HEK293 (cell line): ENCODE results near the gene TUBB2A.

Source experiments
- CTCF ChIA-PET: fragments of 350-600 bp; formaldehyde crosslinking; extraction: SDS; loops from one replicate; lab custom pipeline; 2021; ENCODE audit warnings: antibody characterized with exemption; lab: Yijun Ruan, JAX
- POLR2A ChIA-PET: fragments of 300-600 bp; formaldehyde crosslinking; extraction: SDS; loops from one replicate; lab custom pipeline; 2020; ENCODE audit warnings: antibody characterized with exemption, inconsistent platforms; lab: Yijun Ruan, JAX
- H3K27ac ChIP-seq: fragments of 200-500 bp; sonication (Bioruptor generic); 2 replicates; pipeline ENCODE4 v1.5.1; 2014; ENCODE audit warnings: low read depth, low read length, control low read depth, inconsistent platforms; ENCODE audit errors: extremely low read depth
- H3K36me3 ChIP-seq, 2 experiments: fragments of 200-500 bp in 1 of 2; sonication (Bioruptor generic) in 1 of 2; 1 replicate in 1 of 2; 2 replicates in 1 of 2; pipeline ENCODE4 v1.5.1; 2014 to 2017; ENCODE audit warnings: inconsistent platforms in 2 of 2, low read length in 2 of 2; ENCODE audit not compliant: control insufficient read depth in 2 of 2, insufficient read depth in 1 of 2
- H3K4me1 ChIP-seq: fragments of 200-500 bp; sonication (Bioruptor generic); 2 replicates; pipeline ENCODE4 v1.5.1; 2014; ENCODE audit warnings: mild to moderate bottlenecking, low read length, inconsistent platforms; ENCODE audit not compliant: control insufficient read depth, insufficient read depth
- H3K4me3 ChIP-seq: 2 replicates; pipeline ENCODE4 v1.5.1; 2011; ENCODE audit warnings: low read depth, mild to moderate bottlenecking, control low read depth, low read length, moderate library complexity
- H3K9me3 ChIP-seq: fragments of 200-500 bp; sonication (Bioruptor generic); 2 replicates; pipeline ENCODE4 v1.5.1; 2014; ENCODE audit warnings: low read depth, low read length, inconsistent platforms; ENCODE audit not compliant: control insufficient read depth, insufficient read depth
- BCL11B ChIP-seq: fragments of 450-650 bp; formaldehyde crosslinking; IDR thresholded peaks from 2 replicates; pipeline ENCODE4 v1.5.1; 2016; ENCODE audit warnings: low read depth, missing biosample characterization, missing genetic modification characterization
- SP3 ChIP-seq: fragments of 450-650 bp; formaldehyde crosslinking; IDR thresholded peaks from 2 replicates; pipeline ENCODE4 v1.5.1; 2016; ENCODE audit warnings: missing biosample characterization, missing genetic modification characterization
- ZBTB8A ChIP-seq: fragments of 450-650 bp; formaldehyde crosslinking; IDR thresholded peaks from 2 replicates; pipeline ENCODE4 v1.5.1; 2016; ENCODE audit warnings: missing biosample characterization, missing genetic modification characterization
- ZNF132 ChIP-seq: fragments of 450-650 bp; formaldehyde crosslinking; IDR thresholded peaks from 2 replicates; pipeline ENCODE4 v1.5.1; 2017; ENCODE audit warnings: missing biosample characterization, missing genetic modification characterization, borderline replicate concordance
- ZNF155 ChIP-seq: fragments of 450-650 bp; formaldehyde crosslinking; IDR thresholded peaks from 2 replicates; pipeline ENCODE4 v1.5.1; 2016; ENCODE audit warnings: missing biosample characterization, missing genetic modification characterization
- ZNF174 ChIP-seq: fragments of 450-650 bp; formaldehyde crosslinking; IDR thresholded peaks from 2 replicates; pipeline ENCODE4 v1.5.0; 2017; ENCODE audit warnings: missing biosample characterization, mild to moderate bottlenecking, missing genetic modification characterization
- ZNF2 ChIP-seq: fragments of 450-650 bp; formaldehyde crosslinking; IDR thresholded peaks from 2 replicates; pipeline ENCODE4 v1.5.1; 2016; ENCODE audit warnings: missing biosample characterization, missing genetic modification characterization
- ZNF221 ChIP-seq: fragments of 450-650 bp; formaldehyde crosslinking; IDR thresholded peaks from 2 replicates; pipeline ENCODE4 v1.5.1; 2017; ENCODE audit warnings: missing biosample characterization, missing genetic modification characterization, borderline replicate concordance
- ZNF274 ChIP-seq, 2 experiments: fragments of 200-500 bp in 1 of 2; fragments of 450-650 bp in 1 of 2; sonication (Bioruptor generic) in 1 of 2; formaldehyde crosslinking in 1 of 2; IDR thresholded peaks; 2 replicates each; pipeline versions ENCODE4 v1.5.1 to v1.6.1; 2014 to 2016; ENCODE audit warnings: borderline replicate concordance in 1 of 2, inconsistent platforms in 1 of 2, low read length in 1 of 2, missing biosample characterization in 1 of 2, missing genetic modification characterization in 1 of 2
- ZNF335 ChIP-seq: fragments of 450-650 bp; formaldehyde crosslinking; conservative IDR thresholded peaks from 2 replicates; pipeline ENCODE4 v1.5.1; 2016; ENCODE audit warnings: missing biosample characterization, missing genetic modification characterization
- ZNF600 ChIP-seq: fragments of 450-650 bp; formaldehyde crosslinking; IDR thresholded peaks from 2 replicates; pipeline ENCODE4 v1.5.1; 2016; ENCODE audit warnings: missing biosample characterization, missing genetic modification characterization
- ZNF677 ChIP-seq: fragments of 450-650 bp; IDR thresholded peaks from 2 replicates; pipeline ENCODE4 v1.5.0; 2018; ENCODE audit warnings: missing biosample characterization, mild to moderate bottlenecking, missing genetic modification characterization, moderate library complexity
- ZXDB ChIP-seq: fragments of 450-650 bp; formaldehyde crosslinking; IDR thresholded peaks from 2 replicates; pipeline ENCODE4 v1.5.1; 2016; ENCODE audit warnings: missing biosample characterization, missing genetic modification characterization
- TF ChIP-seq, protein P1 (sequence below): fragments of 450-650 bp; formaldehyde crosslinking; IDR thresholded peaks from 2 replicates; pipeline ENCODE4 v1.5.0; 2017; ENCODE audit warnings: missing biosample characterization, missing genetic modification characterization, borderline replicate concordance
- TF ChIP-seq, protein P2 (sequence below): fragments of 450-650 bp; formaldehyde crosslinking; IDR thresholded peaks from 2 replicates; pipeline ENCODE4 v1.5.1; 2017; ENCODE audit warnings: missing biosample characterization, mild to moderate bottlenecking, missing genetic modification characterization, moderate library complexity
- TF ChIP-seq, protein P3 (sequence below): fragments of 450-650 bp; formaldehyde crosslinking; IDR thresholded peaks from 2 replicates; pipeline ENCODE4 v1.5.1; 2016; ENCODE audit warnings: missing biosample characterization, missing genetic modification characterization
- TF ChIP-seq, protein P4 (sequence below): fragments of 450-650 bp; formaldehyde crosslinking; IDR thresholded peaks from 2 replicates; pipeline ENCODE4 v1.5.1; 2017; ENCODE audit warnings: missing biosample characterization, missing genetic modification characterization

The TUBB2A gene

DNA sequence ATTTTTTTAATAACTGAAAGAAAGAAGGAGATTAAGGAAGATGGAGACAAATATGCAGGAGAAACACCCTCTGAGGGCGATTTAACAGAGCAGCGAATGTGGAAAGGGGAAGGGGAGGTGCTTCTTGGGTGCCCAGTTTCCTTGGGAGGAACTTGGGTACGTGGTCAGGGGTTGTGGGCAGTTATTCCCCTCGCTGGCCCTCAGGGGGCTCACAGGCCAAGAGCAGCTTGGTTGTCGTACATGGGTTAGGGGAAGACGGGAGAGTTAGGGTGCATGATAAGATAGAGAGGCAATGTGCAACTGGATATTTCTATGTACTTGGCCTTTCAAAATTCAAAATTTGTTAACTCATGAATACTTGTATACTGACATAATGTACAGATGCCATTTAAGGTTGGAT is 7.0 kb upstream of the TUBB2A start:
- Histone ChIP-seq H3K9me3 (no peaks in the 10 kb centered on the region), H3K4me1 (peaks cover 24% of the 10 kb centered on the region), H3K27ac (no peak overlapping the region), H3K4me3 (no peak overlapping the region), H3K36me3 (no peaks in the 10 kb centered on the region)
- ChIA-PET CTCF (interaction anchor here (0.7 to 2.3 kb wide), 2 partner anchors 56 to 87 kb away, joined by 3 to 11 read pairs; no protein-coding TSS in a partner anchor), POLR2A (interaction anchor here (2.0 to 2.9 kb wide), 2 partner anchors 7 to 62 kb away, joined by 9 to 25 read pairs; partner anchors contain the start of gene TUBB2A)
- TF ChIP-seq ZNF2 (tag by site-specific recombination), result peak; percentile 63; the same call in 1 of the 2 replicates
- no peak for TF ChIP-seq ZNF155 (tag by site-specific recombination)
- TF ChIP-seq, protein P1, sequence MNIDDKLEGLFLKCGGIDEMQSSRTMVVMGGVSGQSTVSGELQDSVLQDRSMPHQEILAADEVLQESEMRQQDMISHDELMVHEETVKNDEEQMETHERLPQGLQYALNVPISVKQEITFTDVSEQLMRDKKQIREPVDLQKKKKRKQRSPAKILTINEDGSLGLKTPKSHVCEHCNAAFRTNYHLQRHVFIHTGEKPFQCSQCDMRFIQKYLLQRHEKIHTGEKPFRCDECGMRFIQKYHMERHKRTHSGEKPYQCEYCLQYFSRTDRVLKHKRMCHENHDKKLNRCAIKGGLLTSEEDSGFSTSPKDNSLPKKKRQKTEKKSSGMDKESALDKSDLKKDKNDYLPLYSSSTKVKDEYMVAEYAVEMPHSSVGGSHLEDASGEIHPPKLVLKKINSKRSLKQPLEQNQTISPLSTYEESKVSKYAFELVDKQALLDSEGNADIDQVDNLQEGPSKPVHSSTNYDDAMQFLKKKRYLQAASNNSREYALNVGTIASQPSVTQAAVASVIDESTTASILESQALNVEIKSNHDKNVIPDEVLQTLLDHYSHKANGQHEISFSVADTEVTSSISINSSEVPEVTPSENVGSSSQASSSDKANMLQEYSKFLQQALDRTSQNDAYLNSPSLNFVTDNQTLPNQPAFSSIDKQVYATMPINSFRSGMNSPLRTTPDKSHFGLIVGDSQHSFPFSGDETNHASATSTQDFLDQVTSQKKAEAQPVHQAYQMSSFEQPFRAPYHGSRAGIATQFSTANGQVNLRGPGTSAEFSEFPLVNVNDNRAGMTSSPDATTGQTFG (tag by site-specific recombination), result no peak
- no peak for TF ChIP-seq ZNF132 (tag by site-specific recombination)

GRCh38 chr6:3163248-3163594 is 5.9 kb upstream of the TUBB2A start:
- Histone ChIP-seq H3K4me1 (peaks cover 24% of the 10 kb centered on the region), H3K4me3 (peak overlapping the region; percentile 24), H3K36me3 (no peaks in the 10 kb centered on the region), H3K27ac (peak overlapping the region; percentile 25; the same call in 1 of the 2 replicates), H3K9me3 (no peaks in the 10 kb centered on the region)
- POLR2A ChIA-PET, result interaction anchor here (0.8 to 2.5 kb wide), 14 partner anchors 9 to 96 kb away, joined by 3 to 23 read pairs (median 14); partner anchors contain the start of gene PSMG4
- CTCF ChIA-PET, result interaction anchor here (1.3 to 1.6 kb wide), 5 partner anchors 9 to 88 kb away, joined by 3 to 12 read pairs (median 5); no protein-coding TSS in a partner anchor
- TF ChIP-seq ZNF600 (tag by site-specific recombination) (peak; percentile 47; the same call in 1 of the 2 replicates), ZNF677 (tag by site-specific recombination) (no peak), SP3 (peak; percentile 11; the same call in 1 of the 2 replicates), ZNF335 (tag by site-specific recombination) (peak; percentile 79)

DNA sequence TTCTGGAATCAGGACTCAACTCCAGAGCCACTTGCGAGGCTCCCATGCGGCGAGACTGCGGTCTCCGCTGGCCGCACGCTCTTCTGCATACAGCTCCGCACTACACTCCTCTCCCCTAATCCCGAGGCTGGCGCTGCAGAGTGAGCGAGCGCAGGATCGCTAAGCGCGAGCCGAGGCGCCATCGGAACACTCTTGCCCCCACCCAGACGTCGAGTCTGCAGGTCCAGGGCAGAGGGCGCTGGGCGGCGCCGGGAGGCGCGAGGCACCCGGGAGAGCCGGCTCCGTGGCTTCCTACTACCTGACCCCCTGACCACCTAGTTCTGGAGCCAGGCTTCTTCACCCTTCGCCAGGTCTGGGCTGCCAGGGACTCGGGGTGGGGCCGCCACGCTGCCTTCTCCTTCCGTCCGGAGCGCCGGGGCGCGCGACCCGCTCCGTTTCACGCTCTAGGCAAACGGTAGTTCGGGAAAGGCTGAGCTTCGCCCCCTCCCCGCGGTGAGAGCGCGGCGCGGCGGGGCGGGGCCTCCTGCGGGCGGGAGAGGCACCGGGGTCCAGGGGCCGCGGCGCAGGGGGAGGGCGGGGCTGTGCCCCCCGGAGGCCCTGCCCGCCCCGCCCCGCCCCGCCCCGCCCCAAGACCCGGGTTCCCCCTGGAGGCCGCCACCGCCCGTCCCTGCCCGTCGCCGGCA is 5.4 kb upstream of the TUBB2A start:
- peak overlapping the region; percentile 63 for H3K4me3 ChIP-seq
- peaks cover 24% of the 10 kb centered on the region for H3K4me1 ChIP-seq
- H3K27ac ChIP-seq, result peak overlapping the region; percentile 90
- POLR2A ChIA-PET, result interaction anchor here (0.6 to 2.5 kb wide), 16 partner anchors 9 to 97 kb away, joined by 3 to 23 read pairs (median 12); partner anchors contain the start of gene PSMG4
- CTCF ChIA-PET, result interaction anchor here (0.7 to 1.6 kb wide), 7 partner anchors 10 to 321 kb away, joined by 3 to 12 read pairs (median 5); no protein-coding TSS in a partner anchor
- no peaks in the 10 kb centered on the region for H3K36me3 ChIP-seq
- no peaks in the 10 kb centered on the region for H3K9me3 ChIP-seq
- TF ChIP-seq ZNF174 (tag by site-specific recombination) (no peak), ZNF221 (tag by site-specific recombination) (no peak), BCL11B (tag by site-specific recombination) (no peak), ZNF274 (IDR thresholded peaks at IDR 0.05; ENCODE audit: low read length) (no peak), ZNF274 (tag by site-specific recombination; IDR thresholded peaks at IDR 0.05; ENCODE audit: borderline replicate concordance) (no peak), ZXDB (peak; percentile 93), ZBTB8A (tag by site-specific recombination) (peak; percentile 91)
- TF ChIP-seq, protein P2, sequence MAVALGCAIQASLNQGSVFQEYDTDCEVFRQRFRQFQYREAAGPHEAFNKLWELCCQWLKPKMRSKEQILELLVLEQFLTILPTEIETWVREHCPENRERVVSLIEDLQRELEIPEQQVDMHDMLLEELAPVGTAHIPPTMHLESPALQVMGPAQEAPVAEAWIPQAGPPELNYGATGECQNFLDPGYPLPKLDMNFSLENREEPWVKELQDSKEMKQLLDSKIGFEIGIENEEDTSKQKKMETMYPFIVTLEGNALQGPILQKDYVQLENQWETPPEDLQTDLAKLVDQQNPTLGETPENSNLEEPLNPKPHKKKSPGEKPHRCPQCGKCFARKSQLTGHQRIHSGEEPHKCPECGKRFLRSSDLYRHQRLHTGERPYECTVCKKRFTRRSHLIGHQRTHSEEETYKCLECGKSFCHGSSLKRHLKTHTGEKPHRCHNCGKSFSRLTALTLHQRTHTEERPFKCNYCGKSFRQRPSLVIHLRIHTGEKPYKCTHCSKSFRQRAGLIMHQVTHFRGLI (tag by site-specific recombination), result no peak
- TF ChIP-seq, protein P3, sequence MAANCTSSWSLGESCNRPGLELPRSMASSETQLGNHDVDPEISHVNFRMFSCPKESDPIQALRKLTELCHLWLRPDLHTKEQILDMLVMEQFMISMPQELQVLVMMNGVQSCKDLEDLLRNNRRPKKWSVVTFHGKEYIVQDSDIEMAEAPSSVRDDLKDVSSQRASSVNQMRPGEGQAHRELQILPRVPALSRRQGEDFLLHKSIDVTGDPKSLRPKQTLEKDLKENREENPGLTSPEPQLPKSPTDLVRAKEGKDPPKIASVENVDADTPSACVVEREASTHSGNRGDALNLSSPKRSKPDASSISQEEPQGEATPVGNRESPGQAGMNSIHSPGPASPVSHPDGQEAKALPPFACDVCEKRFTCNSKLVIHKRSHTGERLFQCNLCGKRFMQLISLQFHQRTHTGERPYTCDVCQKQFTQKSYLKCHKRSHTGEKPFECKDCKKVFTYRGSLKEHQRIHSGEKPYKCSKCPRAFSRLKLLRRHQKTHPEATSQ (tag by site-specific recombination), result peak; percentile 66; the same call in 1 of the 2 replicates
- TF ChIP-seq, protein P4, sequence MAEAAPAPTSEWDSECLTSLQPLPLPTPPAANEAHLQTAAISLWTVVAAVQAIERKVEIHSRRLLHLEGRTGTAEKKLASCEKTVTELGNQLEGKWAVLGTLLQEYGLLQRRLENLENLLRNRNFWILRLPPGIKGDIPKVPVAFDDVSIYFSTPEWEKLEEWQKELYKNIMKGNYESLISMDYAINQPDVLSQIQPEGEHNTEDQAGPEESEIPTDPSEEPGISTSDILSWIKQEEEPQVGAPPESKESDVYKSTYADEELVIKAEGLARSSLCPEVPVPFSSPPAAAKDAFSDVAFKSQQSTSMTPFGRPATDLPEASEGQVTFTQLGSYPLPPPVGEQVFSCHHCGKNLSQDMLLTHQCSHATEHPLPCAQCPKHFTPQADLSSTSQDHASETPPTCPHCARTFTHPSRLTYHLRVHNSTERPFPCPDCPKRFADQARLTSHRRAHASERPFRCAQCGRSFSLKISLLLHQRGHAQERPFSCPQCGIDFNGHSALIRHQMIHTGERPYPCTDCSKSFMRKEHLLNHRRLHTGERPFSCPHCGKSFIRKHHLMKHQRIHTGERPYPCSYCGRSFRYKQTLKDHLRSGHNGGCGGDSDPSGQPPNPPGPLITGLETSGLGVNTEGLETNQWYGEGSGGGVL (tag by site-specific recombination), result peak; percentile 80
